Esophagus muscularis mucosa (tissue), 3 donors: ENCODE results near the gene TNFSF4.

Experiments
- CTCF ChIP-seq, 3 experiments: fragments of 200-600 bp in 2 of 3; fragments of 450-650 bp in 1 of 3; sonication (generic) in 2 of 3; IDR thresholded peaks; one replicate each; pipeline ENCODE4 v1.5.1; 2017 to 2019; ENCODE audit warnings: antibody characterized with exemption in 3 of 3, mild to moderate bottlenecking in 2 of 3, moderate library complexity in 1 of 3
- POLR2A ChIP-seq: fragments of 450-650 bp; IDR thresholded peaks from one replicate; pipeline ENCODE4 v1.6.1; 2017; ENCODE audit warnings: antibody characterized with exemption, moderate library complexity, mild to moderate bottlenecking, low read depth

- TF ChIP-seq CTCF (IDR thresholded peaks at IDR 0.05) (no peak), POLR2A (no peak)
These were observed 30.9 kb downstream of the TNFSF4 start for GRCh38 chr1:173176246-173176645.
